Calu3 (cell line): ENCODE data around the gene HBS1L. TPM values are rescaled to one million over a fixed set of nuclear protein-coding genes. Genes with fewer than 3 reads are reported as not detected.

Source experiments
- BruUV-seq: library from RNA; stranded (reverse); fragments of 400-500 nt; replicated peaks from 2 replicates; lab custom pipeline; 2021; lab: Mats Ljungman, UMichigan
- CTCF ChIA-PET: fragments of 300-600 bp; sonication (Branson Sonifier 250); formaldehyde crosslinking; loops from one replicate; lab custom pipeline; 2022; ENCODE audit warnings: antibody characterized with exemption; lab: Charles Lee
- DNase-seq: peaks from one replicate; pipeline ENCODE4 v3.0.0; 2022
- H3K27ac Mint-ChIP-seq: one replicate; pipeline ENCODE4 v1.8.0; 2022; ENCODE audit warnings: mixed read lengths; ENCODE audit not compliant: unreplicated experiment
- H3K27me3 Mint-ChIP-seq: one replicate; pipeline ENCODE4 v1.8.0; 2022; ENCODE audit warnings: mixed read lengths; ENCODE audit not compliant: unreplicated experiment
- H3K36me3 Mint-ChIP-seq: one replicate; pipeline ENCODE4 v1.8.0; 2022; ENCODE audit warnings: mild to moderate bottlenecking, moderate library complexity, mixed read lengths; ENCODE audit not compliant: insufficient read depth, unreplicated experiment
- H3K4me1 Mint-ChIP-seq: one replicate; pipeline ENCODE4 v1.8.0; 2022; ENCODE audit warnings: mild to moderate bottlenecking, low read depth, mixed read lengths; ENCODE audit not compliant: unreplicated experiment
- H3K4me3 Mint-ChIP-seq: one replicate; pipeline ENCODE4 v1.8.0; 2022; ENCODE audit warnings: mild to moderate bottlenecking, low read depth, moderate library complexity, mixed read lengths; ENCODE audit not compliant: unreplicated experiment
- H3K9me3 Mint-ChIP-seq: one replicate; pipeline ENCODE4 v1.8.0; 2022; ENCODE audit warnings: low read depth, mixed read lengths; ENCODE audit not compliant: unreplicated experiment
- intact Hi-C: fragments of 100-400 bp; cut with micrococcal nuclease; formaldehyde crosslinking; loops from one replicate; pipeline ENCODE4 v1.10.0; 2022; ENCODE audit not compliant: unreplicated experiment
- total RNA-seq: library from RNA; stranded (reverse); gene quantifications from 2 replicates; pipeline ENCODE4 v1.2.3, GENCODE V29; 2022
- TF ChIP-seq, protein P1 (sequence below): fragments of 200-600 bp; IDR thresholded peaks from one replicate; pipeline ENCODE4 v1.8.0; 2022; ENCODE audit warnings: antibody characterized with exemption; ENCODE audit not compliant: unreplicated experiment

The HBS1L gene
- total RNA-seq, 1 experiment from 2014 or later, result 50.0 TPM

GRCh38 chr6:135048915-135049314 is 5.7 kb downstream of the HBS1L start:
- Mint-ChIP-seq H3K36me3 (peaks cover 20% of the 10 kb centered on the region), H3K27me3 (no peaks in the 10 kb centered on the region), H3K4me3 (no peak overlapping the region), H3K27ac (no peak overlapping the region), H3K4me1 (peaks cover 24% of the 10 kb centered on the region), H3K9me3 (no peaks in the 10 kb centered on the region)
- BruUV-seq, result no TSS peak
- DNase-seq, result no peak
- CTCF ChIA-PET, result no interaction called here
- intact Hi-C loops, result no loop called here
- TF ChIP-seq, protein P1, sequence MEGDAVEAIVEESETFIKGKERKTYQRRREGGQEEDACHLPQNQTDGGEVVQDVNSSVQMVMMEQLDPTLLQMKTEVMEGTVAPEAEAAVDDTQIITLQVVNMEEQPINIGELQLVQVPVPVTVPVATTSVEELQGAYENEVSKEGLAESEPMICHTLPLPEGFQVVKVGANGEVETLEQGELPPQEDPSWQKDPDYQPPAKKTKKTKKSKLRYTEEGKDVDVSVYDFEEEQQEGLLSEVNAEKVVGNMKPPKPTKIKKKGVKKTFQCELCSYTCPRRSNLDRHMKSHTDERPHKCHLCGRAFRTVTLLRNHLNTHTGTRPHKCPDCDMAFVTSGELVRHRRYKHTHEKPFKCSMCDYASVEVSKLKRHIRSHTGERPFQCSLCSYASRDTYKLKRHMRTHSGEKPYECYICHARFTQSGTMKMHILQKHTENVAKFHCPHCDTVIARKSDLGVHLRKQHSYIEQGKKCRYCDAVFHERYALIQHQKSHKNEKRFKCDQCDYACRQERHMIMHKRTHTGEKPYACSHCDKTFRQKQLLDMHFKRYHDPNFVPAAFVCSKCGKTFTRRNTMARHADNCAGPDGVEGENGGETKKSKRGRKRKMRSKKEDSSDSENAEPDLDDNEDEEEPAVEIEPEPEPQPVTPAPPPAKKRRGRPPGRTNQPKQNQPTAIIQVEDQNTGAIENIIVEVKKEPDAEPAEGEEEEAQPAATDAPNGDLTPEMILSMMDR, result no peak

DNA sequence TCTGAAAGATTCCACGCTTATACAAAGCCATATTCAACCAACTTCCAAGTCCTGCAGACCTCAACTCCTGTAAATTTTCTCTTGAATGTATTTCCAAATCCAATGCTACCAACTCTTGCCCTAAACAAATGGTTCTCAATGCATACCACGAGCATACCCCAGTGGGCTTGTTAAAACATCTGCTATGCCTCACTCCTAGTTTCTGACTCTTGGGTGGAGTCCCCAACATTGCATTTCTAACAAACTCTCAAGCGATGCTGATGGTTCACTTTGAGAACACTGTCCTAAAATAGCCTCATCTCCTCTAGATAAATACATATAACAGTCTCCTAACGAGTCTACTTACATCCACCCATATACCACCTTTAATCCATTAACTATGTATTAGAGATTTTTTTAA is 7.3 kb downstream of the HBS1L start:
- DNase-seq, result no peak
- CTCF ChIA-PET, result no interaction called here
- H3K27ac Mint-ChIP-seq, result no peak overlapping the region
- peaks cover 14% of the 10 kb centered on the region for H3K4me1 Mint-ChIP-seq
- TF ChIP-seq, protein P1, result no peak
- peaks cover 15% of the 10 kb centered on the region for H3K36me3 Mint-ChIP-seq
- no TSS peak for BruUV-seq
- no peak overlapping the region for H3K4me3 Mint-ChIP-seq
- no peaks in the 10 kb centered on the region for H3K9me3 Mint-ChIP-seq
- H3K27me3 Mint-ChIP-seq, result no peaks in the 10 kb centered on the region
- intact Hi-C loops, result no loop called here

GRCh38 chr6:135046912-135047311 is 7.7 kb downstream of the HBS1L start:
- peaks cover 15% of the 10 kb centered on the region for H3K36me3 Mint-ChIP-seq
- BruUV-seq, result no TSS peak
- H3K27ac Mint-ChIP-seq, result no peak overlapping the region
- CTCF ChIA-PET, result no interaction called here
- intact Hi-C loops, result no loop called here
- H3K4me3 Mint-ChIP-seq, result no peak overlapping the region
- TF ChIP-seq, protein P1, result no peak
- H3K4me1 Mint-ChIP-seq, result peaks cover 14% of the 10 kb centered on the region
- H3K27me3 Mint-ChIP-seq, result no peaks in the 10 kb centered on the region
- DNase-seq, result no peak
- no peaks in the 10 kb centered on the region for H3K9me3 Mint-ChIP-seq

DNA sequence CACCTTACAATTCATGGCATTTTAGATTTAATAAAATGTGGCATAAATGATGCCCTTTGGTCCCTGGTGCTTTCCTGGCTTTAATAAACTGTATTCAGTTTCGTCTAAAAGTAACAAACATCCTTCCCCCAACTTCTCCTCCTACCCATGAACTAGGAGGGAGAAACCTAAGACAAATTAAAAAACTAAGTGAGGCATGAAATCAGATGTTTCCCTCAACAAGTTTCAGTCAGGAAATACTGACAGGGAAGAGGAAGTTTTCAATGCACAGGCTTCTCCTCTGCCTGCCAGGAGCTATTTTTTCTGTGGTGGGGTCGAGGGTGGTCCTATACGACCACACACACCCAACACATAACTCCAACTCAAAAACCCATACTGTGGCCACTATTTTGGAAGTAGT is 10.0 kb downstream of the HBS1L start:
- H3K27ac Mint-ChIP-seq, result no peak overlapping the region
- no peak for DNase-seq
- no peaks in the 10 kb centered on the region for H3K9me3 Mint-ChIP-seq
- CTCF ChIA-PET, result no interaction called here
- H3K4me1 Mint-ChIP-seq, result peaks cover 14% of the 10 kb centered on the region
- intact Hi-C loops, result no loop called here
- H3K4me3 Mint-ChIP-seq, result no peak overlapping the region
- H3K27me3 Mint-ChIP-seq, result no peaks in the 10 kb centered on the region
- TF ChIP-seq, protein P1, result no peak
- H3K36me3 Mint-ChIP-seq, result peaks cover 13% of the 10 kb centered on the region
- BruUV-seq, result no TSS peak
